Prostate gland (tissue), 2 donors: Measurements from ENCODE around the gene C10orf67.

ENCODE experiments used
- POLR2AphosphoS5 ChIP-seq: sonication (generic); formaldehyde crosslinking; IDR thresholded peaks from one replicate; pipeline ENCODE4 v1.6.1; 2017; ENCODE audit warnings: antibody characterized with exemption
- TF ChIP-seq, protein P1 (sequence below), 4 experiments: fragments of 200-600 bp in 2 of 4; fragments of 450-650 bp in 2 of 4; sonication (generic) in 2 of 4; IDR thresholded peaks; 1 replicate in 3 of 4; 2 replicates in 1 of 4; pipeline ENCODE4 v1.5.1; 2016 to 2019; ENCODE audit warnings: antibody characterized with exemption in 4 of 4, mild to moderate bottlenecking in 2 of 4, moderate library complexity in 2 of 4

DNA sequence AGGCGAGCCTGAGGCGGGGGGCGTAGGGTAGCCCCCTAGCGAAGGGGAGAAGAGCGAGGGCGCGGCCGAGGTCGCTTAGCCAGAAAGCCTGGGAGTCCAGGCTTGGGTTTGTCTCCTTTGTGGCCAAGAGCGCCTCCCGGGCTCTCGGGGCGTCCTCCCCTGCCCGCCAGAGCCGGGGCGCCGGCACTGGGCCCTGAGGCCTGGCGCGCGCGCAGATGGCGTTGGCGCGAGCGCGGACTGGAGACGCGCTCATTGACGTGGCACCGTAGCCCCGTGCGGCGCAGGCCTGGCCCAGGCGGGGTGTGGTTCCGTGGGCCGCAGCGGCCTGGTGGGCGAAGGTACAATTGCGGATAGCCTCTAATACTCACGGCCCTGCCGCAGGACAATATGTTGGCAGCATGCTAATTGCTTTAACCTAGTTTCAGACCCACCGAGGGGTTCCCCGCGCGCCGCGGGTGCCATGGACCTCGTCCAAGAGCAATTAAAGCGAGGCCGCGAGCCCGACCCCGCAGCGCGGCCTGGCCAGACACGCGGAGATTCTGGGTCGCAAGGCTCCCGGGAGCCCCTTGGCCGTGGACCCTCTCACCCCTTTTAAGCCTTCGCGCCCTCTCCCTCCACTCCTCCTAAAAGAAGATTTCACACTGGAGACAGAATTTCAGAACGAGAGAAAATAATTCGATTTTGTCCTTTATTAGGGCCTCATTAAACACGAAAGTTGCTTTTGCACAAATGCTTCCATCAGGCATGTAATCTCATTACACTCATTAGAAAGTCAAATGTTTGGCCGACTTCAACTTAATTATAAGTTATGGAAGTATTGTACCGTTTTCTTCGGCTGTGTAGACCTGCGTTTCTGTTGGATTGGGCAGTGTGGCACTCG, 149.4 kb downstream of the C10orf67 start:
- TF ChIP-seq, protein P1, sequence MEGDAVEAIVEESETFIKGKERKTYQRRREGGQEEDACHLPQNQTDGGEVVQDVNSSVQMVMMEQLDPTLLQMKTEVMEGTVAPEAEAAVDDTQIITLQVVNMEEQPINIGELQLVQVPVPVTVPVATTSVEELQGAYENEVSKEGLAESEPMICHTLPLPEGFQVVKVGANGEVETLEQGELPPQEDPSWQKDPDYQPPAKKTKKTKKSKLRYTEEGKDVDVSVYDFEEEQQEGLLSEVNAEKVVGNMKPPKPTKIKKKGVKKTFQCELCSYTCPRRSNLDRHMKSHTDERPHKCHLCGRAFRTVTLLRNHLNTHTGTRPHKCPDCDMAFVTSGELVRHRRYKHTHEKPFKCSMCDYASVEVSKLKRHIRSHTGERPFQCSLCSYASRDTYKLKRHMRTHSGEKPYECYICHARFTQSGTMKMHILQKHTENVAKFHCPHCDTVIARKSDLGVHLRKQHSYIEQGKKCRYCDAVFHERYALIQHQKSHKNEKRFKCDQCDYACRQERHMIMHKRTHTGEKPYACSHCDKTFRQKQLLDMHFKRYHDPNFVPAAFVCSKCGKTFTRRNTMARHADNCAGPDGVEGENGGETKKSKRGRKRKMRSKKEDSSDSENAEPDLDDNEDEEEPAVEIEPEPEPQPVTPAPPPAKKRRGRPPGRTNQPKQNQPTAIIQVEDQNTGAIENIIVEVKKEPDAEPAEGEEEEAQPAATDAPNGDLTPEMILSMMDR (IDR thresholded peaks at IDR 0.05) = no peak
- no peak for TF ChIP-seq POLR2AphosphoS5
